ENCODE results near the gene FXR2. TPM values are rescaled to one million over a fixed set of nuclear protein-coding genes. Genes with fewer than 3 reads are reported as not detected.

FXR2 gene
- total and polyA plus RNA-seq, 7 donors: 88.2 to 164 (median 110) TPM

DNA sequence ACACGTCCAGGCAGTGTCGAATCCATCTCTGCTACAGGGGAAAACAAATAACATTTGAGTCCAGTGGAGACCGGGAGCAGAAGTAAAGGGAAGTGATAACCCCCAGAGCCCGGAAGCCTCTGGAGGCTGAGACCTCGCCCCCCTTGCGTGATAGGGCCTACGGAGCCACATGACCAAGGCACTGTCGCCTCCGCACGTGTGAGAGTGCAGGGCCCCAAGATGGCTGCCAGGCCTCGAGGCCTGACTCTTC lies 42.4 kb downstream of the FXR2 start:
- ATAC-seq (no peak), DNase-seq (no peak)
- 1 to 2% (median 2%) methylated on average over 11 of the region's 11 CpGs for WGBS, 3 donors
- Histone ChIP-seq H3K27ac (peak overlapping the region; percentile 100), H3K36me3 (ENCODE audit: insufficient read depth in 1 of 2, low read depth in 1 of 2) (peaks cover 10 to 76% of the 10 kb centered on the region in 2 donors), H3K27me3 (ENCODE audit: insufficient read depth in 3 of 3, low read length in 2 of 3) (no peaks in the 10 kb centered on the region), H3K9me3 (no peaks in the 10 kb centered on the region), H3K4me3 (peak overlapping the region; percentile 100), H3K4me1 (peaks cover 32% of the 10 kb centered on the region)
- TF ChIP-seq, protein P1, sequence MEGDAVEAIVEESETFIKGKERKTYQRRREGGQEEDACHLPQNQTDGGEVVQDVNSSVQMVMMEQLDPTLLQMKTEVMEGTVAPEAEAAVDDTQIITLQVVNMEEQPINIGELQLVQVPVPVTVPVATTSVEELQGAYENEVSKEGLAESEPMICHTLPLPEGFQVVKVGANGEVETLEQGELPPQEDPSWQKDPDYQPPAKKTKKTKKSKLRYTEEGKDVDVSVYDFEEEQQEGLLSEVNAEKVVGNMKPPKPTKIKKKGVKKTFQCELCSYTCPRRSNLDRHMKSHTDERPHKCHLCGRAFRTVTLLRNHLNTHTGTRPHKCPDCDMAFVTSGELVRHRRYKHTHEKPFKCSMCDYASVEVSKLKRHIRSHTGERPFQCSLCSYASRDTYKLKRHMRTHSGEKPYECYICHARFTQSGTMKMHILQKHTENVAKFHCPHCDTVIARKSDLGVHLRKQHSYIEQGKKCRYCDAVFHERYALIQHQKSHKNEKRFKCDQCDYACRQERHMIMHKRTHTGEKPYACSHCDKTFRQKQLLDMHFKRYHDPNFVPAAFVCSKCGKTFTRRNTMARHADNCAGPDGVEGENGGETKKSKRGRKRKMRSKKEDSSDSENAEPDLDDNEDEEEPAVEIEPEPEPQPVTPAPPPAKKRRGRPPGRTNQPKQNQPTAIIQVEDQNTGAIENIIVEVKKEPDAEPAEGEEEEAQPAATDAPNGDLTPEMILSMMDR (IDR thresholded peaks at IDR 0.05): no peak
- intact Hi-C loops (cut with DNase I): no loop called here

DNA sequence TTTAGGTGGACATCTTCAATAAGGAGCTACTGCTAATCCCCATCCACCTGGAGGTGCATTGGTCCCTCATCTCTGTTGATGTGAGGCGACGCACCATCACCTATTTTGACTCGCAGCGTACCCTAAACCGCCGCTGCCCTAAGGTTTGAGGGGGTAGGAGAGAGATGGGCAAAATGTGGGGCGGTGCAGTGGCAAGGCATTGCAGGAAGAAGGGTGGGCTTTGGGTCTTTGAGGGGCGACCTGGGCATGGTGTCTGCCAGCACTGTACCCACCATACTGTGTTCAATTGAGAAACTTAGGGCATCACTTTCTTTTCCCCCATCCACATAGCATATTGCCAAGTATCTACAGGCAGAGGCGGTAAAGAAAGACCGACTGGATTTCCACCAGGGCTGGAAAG lies 44.3 kb downstream of the FXR2 start:
- 95 to 97% (median 96%) methylated on average over 10 of the region's 10 CpGs for WGBS, 3 donors
- Histone ChIP-seq H3K9me3 (no peaks in the 10 kb centered on the region), H3K4me1 (peaks cover 14% of the 10 kb centered on the region), H3K27me3 (ENCODE audit: insufficient read depth in 3 of 3, low read length in 2 of 3) (no peaks in the 10 kb centered on the region), H3K27ac (no peak overlapping the region), H3K36me3 (ENCODE audit: insufficient read depth in 1 of 2, low read depth in 1 of 2) (peaks cover 10 to 76% of the 10 kb centered on the region in 2 donors), H3K4me3 (no peak overlapping the region)
- DNase-seq (no peak), ATAC-seq (no peak)
- intact Hi-C loops (cut with DNase I): no loop called here
- TF ChIP-seq, protein P1 (IDR thresholded peaks at IDR 0.05): no peak

DNA sequence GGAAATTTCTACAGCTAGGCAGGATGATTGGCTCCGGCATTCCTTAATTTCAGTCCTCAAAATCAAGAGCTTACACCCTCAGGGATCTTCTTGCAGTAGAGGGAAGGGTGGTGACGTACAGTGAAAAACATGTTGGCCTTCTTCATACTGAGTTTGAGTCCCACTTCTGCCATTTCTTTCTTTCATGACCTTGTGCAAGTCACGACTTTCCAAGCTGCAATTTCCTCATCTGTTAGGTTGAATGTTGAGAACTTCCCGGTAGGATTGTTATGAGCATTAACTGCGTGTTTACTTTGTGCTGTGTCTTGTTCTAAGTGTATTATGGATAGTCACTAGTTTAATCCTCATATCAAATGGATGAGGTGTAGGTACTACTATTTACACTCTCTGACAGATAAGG lies 45.1 kb downstream of the FXR2 start:
- H3K9me3 ChIP-seq: no peaks in the 10 kb centered on the region
- peaks cover 7 to 76% of the 10 kb centered on the region in 2 donors for H3K36me3 ChIP-seq (ENCODE audit: insufficient read depth in 1 of 2, low read depth in 1 of 2)
- ATAC-seq (no peak), DNase-seq (no peak)
- H3K4me1 ChIP-seq: peaks cover 6% of the 10 kb centered on the region
- TF ChIP-seq, protein P1 (IDR thresholded peaks at IDR 0.05): no peak
- no peak overlapping the region for H3K27ac ChIP-seq
- no peak overlapping the region for H3K4me3 ChIP-seq
- no peaks in the 10 kb centered on the region for H3K27me3 ChIP-seq (ENCODE audit: insufficient read depth in 3 of 3, low read length in 2 of 3)
- intact Hi-C loops (cut with DNase I): loop anchor here in 1 of 2 donors (10.0 kb wide), 1 partner anchor 325 kb away; the partner anchor contains the start of gene GABARAP
- 82 to 94% (median 83%) methylated on average over 5 of the region's 5 CpGs for WGBS, 3 donors

DNA sequence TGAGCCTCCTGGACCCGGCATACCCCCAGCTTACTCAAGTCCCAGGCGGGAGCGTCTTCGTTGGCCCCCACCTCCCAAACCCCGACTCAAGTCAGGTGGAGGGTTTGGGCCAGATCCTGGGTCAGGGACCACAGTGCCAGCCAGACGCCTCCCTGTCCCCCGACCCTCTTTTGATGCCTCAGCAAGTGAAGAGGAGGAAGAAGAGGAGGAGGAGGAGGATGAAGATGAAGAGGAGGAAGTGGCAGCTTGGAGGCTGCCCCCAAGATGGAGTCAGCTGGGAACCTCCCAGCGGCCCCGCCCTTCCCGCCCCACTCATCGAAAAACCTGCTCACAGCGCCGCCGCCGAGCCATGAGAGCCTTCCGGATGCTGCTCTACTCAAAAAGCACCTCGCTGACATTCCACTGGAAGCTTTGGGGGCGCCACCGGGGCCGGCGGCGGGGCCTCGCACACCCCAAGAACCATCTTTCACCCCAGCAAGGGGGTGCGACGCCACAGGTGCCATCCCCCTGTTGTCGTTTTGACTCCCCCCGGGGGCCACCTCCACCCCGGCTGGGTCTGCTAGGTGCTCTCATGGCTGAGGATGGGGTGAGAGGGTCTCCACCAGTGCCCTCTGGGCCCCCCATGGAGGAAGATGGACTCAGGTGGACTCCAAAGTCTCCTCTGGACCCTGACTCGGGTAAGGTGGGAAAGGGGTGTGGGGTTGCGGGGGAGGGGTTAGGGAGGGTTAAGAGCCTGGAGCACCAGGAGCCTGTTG lies 51.4 kb downstream of the FXR2 start:
- Histone ChIP-seq H3K27ac (no peak overlapping the region), H3K27me3 (ENCODE audit: insufficient read depth in 3 of 3, low read length in 2 of 3) (no peaks in the 10 kb centered on the region), H3K36me3 (ENCODE audit: insufficient read depth in 1 of 2, low read depth in 1 of 2) (peaks cover 6 to 51% of the 10 kb centered on the region in 2 donors), H3K4me3 (peak overlapping the region; percentile 96), H3K9me3 (no peaks in the 10 kb centered on the region), H3K4me1 (peaks cover 36% of the 10 kb centered on the region)
- DNase-seq (no peak), ATAC-seq (no peak)
- intact Hi-C loops (cut with DNase I): loop anchor here in 1 of 2 donors (5.0 to 10.0 kb wide), 4 partner anchors 51 to 318 kb away; partner anchors contain the start of genes FGF11, GABARAP, KCTD11 and TMEM102
- TF ChIP-seq, protein P1 (IDR thresholded peaks at IDR 0.05): no peak
- 84 to 86% (median 85%) methylated on average over 29 to 30 of the region's 30 CpGs for WGBS, 3 donors

All from psoas muscle (tissue), 8 donors.